ENCODE measurements around the gene COPS2.

DNA sequence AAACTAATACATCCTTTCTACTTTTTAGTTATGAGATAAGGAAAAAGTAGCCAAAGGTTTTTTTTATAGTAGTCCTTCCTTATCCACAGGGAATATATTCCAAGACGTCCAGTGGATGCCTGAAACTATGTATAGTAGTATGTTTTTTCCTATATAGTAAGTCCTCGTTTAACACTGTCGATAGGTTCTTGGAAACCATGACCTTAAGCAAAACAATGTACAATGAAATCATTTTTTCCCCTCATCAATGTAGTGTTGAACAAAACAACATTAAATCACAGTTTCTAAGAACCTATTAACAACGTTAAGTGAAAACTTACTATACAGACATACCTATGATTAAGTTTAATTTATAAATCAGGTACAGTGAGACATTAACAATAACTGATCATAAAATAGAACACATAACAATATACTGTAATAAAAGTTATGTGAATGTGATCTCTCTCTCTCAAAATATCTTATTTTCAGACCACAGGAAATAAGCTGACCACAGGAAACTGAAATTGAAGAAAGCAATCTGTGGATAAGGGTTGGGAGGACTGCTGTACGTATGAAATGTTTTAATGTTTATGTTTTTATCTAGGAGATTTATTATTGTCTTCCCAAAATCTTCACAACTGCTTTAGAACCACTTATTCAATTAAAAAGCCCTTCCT, 20.6 kb downstream of the COPS2 start:
- TF ChIP-seq CTCF (conservative IDR thresholded peaks at IDR 0.05; ENCODE audit: low read depth, low read length) (no peak), EZH2 (IDR thresholded peaks at IDR 0.05; ENCODE audit: borderline replicate concordance, low read depth, low read length, poor library complexity, severe bottlenecking) (no peak)
